Activated CD4-positive, alpha-beta T cell treated with anti-CD3 and anti-CD28 coated beads for 1 hour (primary cell): Measurements from ENCODE around the gene PRKN.
"Not testable (repeated sequence)": the region's sequence is repeated elsewhere in the genome, so short reads cannot be mapped to it uniquely, and the experiment has no call there.

Experiments
- DNase-seq: peaks from one replicate; pipeline ENCODE4 v3.0.0-alpha.2; 2020

Gene PRKN

DNA sequence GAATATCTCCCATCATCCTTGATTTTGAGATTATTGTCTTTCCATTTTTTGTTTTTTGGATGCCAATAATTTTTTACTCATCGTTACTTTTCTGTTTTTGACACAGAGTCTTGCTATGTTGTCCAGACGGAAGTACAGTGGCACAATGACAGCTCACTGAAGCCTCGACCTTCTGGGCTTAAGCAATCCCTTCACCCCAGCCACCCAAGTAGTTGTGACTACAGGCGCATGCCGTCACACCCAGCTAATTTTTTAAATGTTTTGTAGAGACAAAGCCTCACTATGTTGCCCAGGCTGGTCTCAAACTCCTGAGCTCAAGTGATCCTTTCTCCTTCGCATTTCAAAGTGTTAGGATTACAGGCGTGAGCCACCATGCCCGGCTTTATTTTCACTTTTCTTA is 851.3 kb downstream of the PRKN start:
- DNase-seq, result no peak

DNA sequence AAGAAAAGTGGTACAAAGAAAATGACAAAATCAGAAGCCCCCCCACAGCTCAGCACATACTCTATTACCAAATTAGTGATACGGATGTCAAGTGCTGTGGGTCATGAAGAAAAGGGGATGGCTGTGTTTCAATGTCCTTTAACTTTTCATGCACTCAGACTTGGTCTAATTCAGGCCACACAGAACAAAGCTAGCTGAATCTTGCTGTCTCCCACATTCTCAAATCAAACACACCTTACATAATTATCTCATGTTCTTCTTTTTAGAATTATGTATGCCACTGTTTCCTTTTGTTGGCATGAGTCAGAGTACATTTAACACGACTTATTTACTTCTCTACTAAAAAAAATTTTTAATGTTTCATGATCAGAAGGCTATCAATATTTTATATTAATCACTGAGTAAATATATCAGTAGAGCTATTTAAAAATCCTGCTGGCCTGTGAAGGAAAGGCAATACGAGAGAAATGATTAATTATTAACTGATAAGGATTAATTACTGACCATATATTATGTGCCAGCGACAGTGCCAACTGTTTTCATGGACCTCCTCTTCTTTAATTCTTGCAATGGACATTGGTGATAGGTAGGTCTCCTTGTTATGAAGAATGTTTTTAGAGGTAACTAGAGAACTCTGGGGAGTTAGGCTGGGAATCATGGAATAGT is 857.2 kb downstream of the PRKN start:
- DNase-seq, result no peak

GRCh38 chr6:161869491-161869890 is 858.1 kb downstream of the PRKN start:
- no peak for DNase-seq

- DNase-seq, result no peak
Measured at GRCh38 chr6:161866570-161866969, 861.0 kb downstream of the PRKN start.

GRCh38 chr6:161861061-161861460 is 866.5 kb downstream of the PRKN start:
- DNase-seq, result not testable (repeated sequence)

DNA sequence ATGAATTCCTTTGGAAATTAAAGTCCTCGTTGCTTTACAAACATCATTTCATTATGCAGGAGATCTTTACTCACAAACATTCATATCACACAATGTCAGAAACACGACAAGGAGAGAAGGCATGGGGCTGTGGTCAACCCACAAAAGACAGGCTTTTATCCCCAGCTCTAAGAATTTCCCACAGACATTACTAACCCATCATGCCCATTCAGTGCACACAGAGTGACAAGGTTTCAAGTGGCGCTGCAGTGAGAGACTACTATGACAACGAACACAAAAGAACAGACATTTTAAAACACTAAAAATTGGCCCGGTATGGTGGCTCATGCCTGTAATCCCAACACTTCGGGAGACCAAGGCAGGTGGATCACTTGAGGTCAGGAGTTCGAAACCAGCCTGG is 873.9 kb downstream of the PRKN start:
- DNase-seq, result no peak

DNA sequence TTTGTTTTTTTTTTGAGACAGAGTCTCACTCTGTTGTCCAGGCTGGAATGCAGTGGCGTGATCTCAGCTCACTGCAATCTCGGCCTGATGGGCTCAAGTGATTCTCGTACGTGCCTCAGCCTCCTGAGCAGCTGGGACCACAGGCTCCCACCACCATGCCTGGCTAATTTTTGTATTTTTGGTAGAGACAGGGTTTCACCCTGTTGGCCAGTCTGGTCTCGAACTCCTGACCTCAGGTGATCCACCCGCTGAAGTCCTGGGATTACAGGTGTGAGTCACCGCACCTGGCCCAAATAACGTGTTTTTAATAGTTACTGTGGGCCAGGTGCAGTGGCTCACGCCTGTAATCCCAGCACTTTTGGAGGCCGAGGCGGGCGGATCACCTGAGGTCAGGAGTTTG is 876.1 kb downstream of the PRKN start:
- DNase-seq, result not testable (repeated sequence)

- DNase-seq, result no peak
Measured at GRCh38 chr6:161850562-161850961, 877.0 kb downstream of the PRKN start.

DNA sequence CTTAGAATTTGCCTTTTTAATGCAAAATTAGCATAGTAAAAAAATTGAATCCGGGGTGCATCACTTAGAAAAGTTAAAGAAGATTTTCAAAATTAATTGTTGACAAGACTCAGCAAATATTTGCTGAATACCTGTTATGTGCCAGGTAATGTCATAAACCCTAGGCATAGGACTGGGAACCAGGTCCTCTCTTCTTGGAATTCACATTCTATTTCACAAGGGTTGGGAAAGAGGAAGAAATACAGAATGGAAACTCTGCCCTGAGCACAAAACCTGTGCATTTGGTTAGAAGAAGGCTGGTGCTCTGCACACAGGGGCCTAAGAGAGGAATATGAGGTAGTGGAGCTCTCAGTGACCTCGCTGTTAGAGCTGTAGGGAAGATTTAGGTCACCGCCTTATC is 879.9 kb downstream of the PRKN start:
- DNase-seq, result no peak

DNA sequence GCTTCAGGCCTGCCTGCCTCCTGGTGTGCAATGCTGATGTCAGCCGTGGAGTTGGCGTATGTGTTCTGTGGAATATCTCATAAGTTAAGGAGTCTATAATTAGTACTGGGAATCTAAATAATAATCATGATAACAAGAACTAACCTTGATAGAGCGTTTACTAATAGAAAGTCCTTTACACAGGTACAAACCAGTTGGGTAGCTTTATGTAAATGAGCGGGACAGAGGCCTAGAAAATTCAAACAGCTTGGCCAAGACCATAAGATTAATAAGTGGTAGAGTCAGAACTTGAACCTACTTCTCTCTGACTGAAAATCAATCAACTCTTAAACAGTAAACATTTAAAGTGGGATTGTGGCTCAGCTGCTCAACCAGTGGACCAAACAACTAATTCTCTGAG is 882.8 kb downstream of the PRKN start:
- DNase-seq, result no peak

- no peak for DNase-seq
Measured at GRCh38 chr6:161843066-161843465, 884.5 kb downstream of the PRKN start.

- DNase-seq, result no peak
Measured at GRCh38 chr6:161840380-161840779, 887.2 kb downstream of the PRKN start.

DNA sequence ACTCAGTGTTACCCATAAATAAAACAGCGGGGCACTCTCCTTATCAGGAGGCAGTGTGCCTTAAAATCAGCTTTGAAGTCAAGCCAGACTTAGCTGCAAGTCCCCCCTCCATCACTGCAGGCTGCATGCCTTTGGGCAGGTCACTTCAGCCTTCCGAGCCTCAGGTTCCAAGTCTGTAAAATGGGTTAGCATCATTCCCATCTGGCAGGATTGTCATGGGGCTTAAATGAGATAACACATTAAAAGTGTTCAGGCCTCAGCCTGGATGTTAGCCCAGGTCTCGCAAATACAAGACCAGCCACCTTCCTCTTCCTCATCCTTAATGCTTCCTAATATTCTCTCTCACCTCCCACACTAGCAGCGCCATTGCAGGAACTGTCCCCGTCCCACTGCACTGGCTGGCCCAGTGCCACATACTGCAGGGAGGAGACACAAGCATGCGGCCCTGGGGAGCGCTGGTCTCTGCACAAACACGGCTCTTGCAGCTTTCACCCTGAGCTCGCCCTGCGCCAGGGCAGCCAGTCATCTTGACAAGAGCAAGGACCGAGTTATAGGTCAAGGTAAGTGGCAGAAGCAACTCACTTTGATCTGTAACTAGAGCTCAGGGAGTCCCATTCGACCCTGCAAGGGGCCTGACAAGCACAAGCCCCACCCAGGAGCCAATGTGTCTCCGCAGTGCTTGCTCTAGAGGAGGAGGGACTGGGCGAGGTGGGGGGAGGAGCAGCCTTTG is 889.1 kb downstream of the PRKN start:
- no peak for DNase-seq

DNA sequence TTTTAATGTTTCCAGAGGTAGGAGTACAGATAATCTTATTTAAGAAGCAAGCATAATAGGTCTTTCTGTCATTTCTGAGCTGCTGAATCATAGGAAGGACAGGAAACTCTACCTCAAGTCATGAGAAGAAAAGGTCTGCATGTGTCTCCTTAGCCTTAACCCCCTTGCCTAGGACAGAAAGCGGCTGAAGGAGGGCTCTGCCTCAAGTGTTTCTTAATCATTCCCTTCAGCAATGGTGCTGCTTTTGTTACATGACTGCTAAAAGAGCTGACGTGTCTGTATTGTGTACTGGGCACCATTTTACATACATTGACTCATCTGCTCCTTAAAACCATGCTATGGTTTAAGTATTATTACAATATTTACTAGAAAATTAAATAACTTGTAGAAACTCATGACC is 889.7 kb downstream of the PRKN start:
- DNase-seq, result no peak

DNA sequence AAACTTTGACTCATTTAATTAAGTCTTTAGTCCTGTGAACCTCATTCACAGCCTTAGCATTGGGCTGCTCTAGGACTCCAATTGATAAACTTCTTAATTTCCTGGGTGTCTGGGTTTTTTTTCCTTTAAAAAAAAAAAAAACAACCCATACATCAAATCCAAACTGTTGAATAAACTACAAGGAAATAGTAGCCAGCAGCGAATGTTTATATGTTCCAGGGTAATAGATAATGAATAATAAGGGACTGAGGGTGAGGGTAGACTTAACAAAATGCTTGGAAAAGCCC is 890.2 kb downstream of the PRKN start:
- no peak for DNase-seq

GRCh38 chr6:161836643-161837448 is 890.7 kb downstream of the PRKN start:
- no peak for DNase-seq

GRCh38 chr6:161835500-161836215 is 891.9 kb downstream of the PRKN start:
- DNase-seq, result no peak

DNA sequence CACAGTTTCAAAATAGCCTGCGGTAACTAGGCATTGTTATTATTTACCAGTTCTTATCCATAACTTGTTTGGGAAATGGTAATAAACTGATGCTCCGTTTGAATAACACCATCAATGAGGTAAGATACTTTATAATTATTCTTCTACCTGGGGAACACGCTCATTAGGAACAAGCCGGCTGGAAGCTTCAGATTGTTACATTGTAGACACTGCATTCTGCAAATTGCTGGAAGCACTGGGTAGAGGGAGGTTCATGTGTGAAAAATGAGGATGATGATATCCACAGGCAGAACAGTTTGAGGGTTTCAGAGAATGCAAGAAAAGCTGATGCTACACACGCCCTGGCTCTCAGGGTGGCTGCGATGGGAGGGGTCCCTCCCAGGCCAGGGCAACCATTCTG is 893.1 kb downstream of the PRKN start:
- DNase-seq, result no peak

- no peak for DNase-seq
Measured at GRCh38 chr6:161833099-161833860, 894.3 kb downstream of the PRKN start.

DNA sequence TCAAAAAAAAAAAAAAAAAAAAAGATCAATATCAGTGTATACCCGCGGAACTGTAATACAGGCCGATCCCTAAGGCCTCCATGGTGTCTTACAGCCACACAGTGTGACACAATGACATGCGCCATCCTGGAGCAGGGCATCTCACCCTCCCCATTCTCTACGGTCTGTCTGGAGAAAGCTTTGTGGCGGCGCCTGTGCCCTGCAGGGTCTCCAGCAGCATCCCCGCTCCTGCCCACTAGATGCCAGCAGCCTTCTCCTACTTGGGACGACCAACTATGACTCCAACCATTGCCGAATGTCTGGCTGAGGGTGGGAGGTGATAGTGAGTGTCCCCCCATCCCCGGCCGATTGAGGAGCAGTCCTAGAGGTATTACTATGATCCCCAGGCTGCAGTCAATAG is 894.9 kb downstream of the PRKN start:
- DNase-seq, result no peak

DNA sequence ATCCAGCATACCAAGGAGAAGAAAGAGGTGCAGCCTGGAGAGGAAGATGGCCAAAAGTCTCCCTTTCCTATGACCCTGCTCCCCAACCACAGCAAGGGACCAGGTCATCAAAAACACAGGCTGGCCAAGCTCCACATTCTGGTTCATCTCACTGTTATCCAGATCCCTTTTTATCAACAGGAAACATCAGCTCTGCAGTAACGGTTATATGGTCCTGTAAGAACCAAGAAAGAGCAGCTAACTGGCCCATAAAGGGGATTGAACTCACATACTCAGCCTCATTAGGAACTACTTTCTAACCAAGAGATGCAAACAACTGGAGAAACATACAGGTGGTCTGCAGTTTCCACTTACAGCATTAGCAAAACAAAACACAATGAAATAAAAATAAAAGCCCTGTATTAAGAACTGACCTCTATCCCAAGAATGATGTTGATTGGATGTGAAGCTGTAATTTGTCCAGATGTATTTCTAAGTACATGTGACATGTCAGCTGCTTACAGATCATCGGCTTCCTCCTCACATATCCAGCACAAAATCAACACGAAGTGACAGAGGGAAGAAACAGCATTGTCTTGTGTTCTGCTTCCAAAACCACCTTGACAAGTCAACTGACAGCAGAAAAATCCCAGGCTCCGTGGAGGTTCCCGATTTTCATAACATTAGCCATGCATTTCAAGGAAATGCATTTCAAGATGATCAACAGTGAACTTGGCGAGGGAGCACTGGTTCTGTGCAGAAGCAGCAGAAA is 896.5 kb downstream of the PRKN start:
- DNase-seq, result no peak

DNA sequence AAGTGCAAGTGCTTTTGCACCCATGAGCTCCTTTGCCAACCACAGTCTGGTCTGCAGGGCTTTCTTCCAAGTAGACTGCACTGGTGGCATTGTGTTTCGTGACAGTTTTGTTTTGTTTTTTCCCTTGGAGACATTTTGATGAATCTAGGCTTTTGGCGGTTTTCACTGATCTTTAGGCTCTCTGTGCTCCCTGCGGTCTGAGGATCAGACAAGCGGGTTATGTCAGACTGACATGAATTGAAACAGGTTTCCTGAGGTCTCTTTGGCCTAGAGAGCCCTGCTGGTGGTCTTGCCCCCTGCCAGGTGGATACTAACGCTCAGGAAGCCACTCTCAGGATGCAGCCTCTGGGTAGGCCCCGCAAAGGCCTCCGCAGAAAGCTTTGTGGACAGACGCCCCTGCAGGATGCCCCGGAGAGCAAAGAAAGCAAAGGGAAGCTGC is 898.3 kb downstream of the PRKN start:
- DNase-seq, result no peak
